Lung (tissue), 12 donors: ENCODE data around the gene NKAIN2. TPM values are rescaled to one million over a fixed set of nuclear protein-coding genes. Genes with fewer than 3 reads are reported as not detected.

Experiments
- ATAC-seq: fragments of 200-7000 bp; cut with Tn5 transposase; one replicate; pipeline ENCODE4 v1.9.1; 2020; ENCODE audit warnings: moderate number of reproducible peaks; ENCODE audit not compliant: insufficient read depth, low FRiP score
- DNase-seq, 3 donors: peaks; one replicate each; pipeline ENCODE4 v3.0.0-alpha.2; 2013 to 2017
- H3K27ac ChIP-seq, 2 donors: one replicate each; pipeline ENCODE4 v1.5.1; 2013; ENCODE audit warnings: mild to moderate bottlenecking in 2 of 2, moderate library complexity in 2 of 2, control low read depth in 1 of 2, inconsistent platforms in 1 of 2, low read depth in 1 of 2, low read length in 1 of 2
- H3K27me3 ChIP-seq, 3 donors: one replicate each; pipeline ENCODE4 v1.5.1; 2013; ENCODE audit warnings: low read length in 2 of 3; ENCODE audit not compliant: control insufficient read depth in 3 of 3, insufficient read depth in 3 of 3
- H3K36me3 ChIP-seq, 4 donors: one replicate each; pipeline ENCODE4 v1.5.1; 2013; ENCODE audit warnings: low read length in 4 of 4, mild to moderate bottlenecking in 1 of 4, moderate library complexity in 1 of 4; ENCODE audit not compliant: control insufficient read depth in 4 of 4, insufficient read depth in 4 of 4
- H3K4me1 ChIP-seq, 5 donors: one replicate each; pipeline ENCODE4 v1.5.1; 2013; ENCODE audit warnings: low read length in 5 of 5, mild to moderate bottlenecking in 2 of 5, moderate library complexity in 1 of 5; ENCODE audit not compliant: control insufficient read depth in 5 of 5, insufficient read depth in 5 of 5
- H3K4me3 ChIP-seq: one replicate; pipeline ENCODE4 v1.5.1; 2013; ENCODE audit warnings: mild to moderate bottlenecking, control low read depth, moderate library complexity
- H3K9ac ChIP-seq, 2 donors: one replicate each; pipeline ENCODE4 v1.5.1; 2013; ENCODE audit warnings: low read length in 2 of 2, control low read depth in 1 of 2; ENCODE audit not compliant: insufficient read depth in 1 of 2
- H3K9me3 ChIP-seq, 4 donors: one replicate each; pipeline ENCODE4 v1.5.1; 2013; ENCODE audit warnings: low read length in 3 of 4, mild to moderate bottlenecking in 1 of 4, moderate library complexity in 1 of 4; ENCODE audit not compliant: control insufficient read depth in 4 of 4, insufficient read depth in 3 of 4
- CTCF ChIP-seq: IDR thresholded peaks from 2 replicates; pipeline ENCODE4 v1.5.1; 2012; ENCODE audit warnings: mild to moderate bottlenecking; ENCODE audit errors: control extremely low read depth, extremely low read depth
- WGBS, 2 donors: extraction: QIAGEN DNeasy Blood & Tissue Kit; methylation state at CpG; one replicate each; pipeline ENCODE4 v1.1.7; 2013; 5-methylcytosine and 5-hydroxymethylcytosine counted together
- polyA plus RNA-seq, 2 donors: library from polyadenylated mRNA; stranded (reverse); fragments of 200-250 nt; gene quantifications; one replicate each; pipeline ENCODE4 v1.2.1, GENCODE V29; 2013
- total RNA-seq, 2 donors: library from RNA; depleted of rRNA in 1 of 2; stranded (reverse); fragments of >200 nt in 1 of 2; gene quantifications; one replicate each; pipeline ENCODE4 v1.2.1, GENCODE V29; 2014 to 2021
- donor health status: control.
- donor health status: control.
- donor health status: Bipolar disorder and iron deficiency.
- donor health status: healthy.
- donor health status: DM: yes; HTN: yes; CAD: no.

Gene NKAIN2
- total and polyA plus RNA-seq, 4 donors: 0.01 to 4.4 TPM; not detected in 2

GRCh38 chr6:124199286-124199685, 395.6 kb downstream of the NKAIN2 start:
- Histone ChIP-seq H3K4me3 (no peak overlapping the region), H3K9ac (no peak overlapping the region), H3K9me3 (no peaks in the 10 kb centered on the region), H3K36me3 (no peaks in the 10 kb centered on the region), H3K27ac (no peak overlapping the region), H3K4me1 (peaks cover 0 to 17% (median 0%) of the 10 kb centered on the region in 5 donors), H3K27me3 (no peaks in the 10 kb centered on the region)
- no peak for ATAC-seq
- 39 to 62% methylated on average over 3 of the region's 3 CpGs for WGBS, 2 donors
- TF ChIP-seq CTCF: no peak
- peak in 2 of 3 donors; percentile 42 to 51 for DNase-seq

- ATAC-seq (no peak), DNase-seq (no peak)
- H3K4me1 ChIP-seq: peaks cover 0 to 17% (median 0%) of the 10 kb centered on the region in 5 donors
- no peak overlapping the region for H3K9ac ChIP-seq
- H3K27ac ChIP-seq: no peak overlapping the region
- H3K36me3 ChIP-seq: no peaks in the 10 kb centered on the region
- no peak for TF ChIP-seq CTCF
- WGBS, 2 donors: 91 to 92% methylated on average over 4 of the region's 4 CpGs
- H3K27me3 ChIP-seq: no peaks in the 10 kb centered on the region
- no peak overlapping the region for H3K4me3 ChIP-seq
- no peaks in the 10 kb centered on the region for H3K9me3 ChIP-seq
Measured at GRCh38 chr6:124200661-124201060, 397.0 kb downstream of the NKAIN2 start.

GRCh38 chr6:124203101-124203811, 399.6 kb downstream of the NKAIN2 start:
- Histone ChIP-seq H3K27ac (no peak overlapping the region), H3K4me3 (no peak overlapping the region), H3K4me1 (peaks cover 0 to 16% (median 0%) of the 10 kb centered on the region in 5 donors), H3K9me3 (no peaks in the 10 kb centered on the region), H3K27me3 (no peaks in the 10 kb centered on the region), H3K9ac (no peak overlapping the region), H3K36me3 (no peaks in the 10 kb centered on the region)
- no peak for TF ChIP-seq CTCF
- DNase-seq: no peak
- 77 to 87% methylated on average over 2 of the region's 2 CpGs for WGBS, 2 donors
- no peak for ATAC-seq

- H3K27me3 ChIP-seq: no peaks in the 10 kb centered on the region
- ATAC-seq: no peak
- H3K9ac ChIP-seq: no peak overlapping the region
- no peak for DNase-seq
- no peak overlapping the region for H3K4me3 ChIP-seq
- WGBS, 2 donors: 45 to 68% methylated on average over 2 of the region's 2 CpGs
- peaks cover 0 to 10% (median 0%) of the 10 kb centered on the region in 5 donors for H3K4me1 ChIP-seq
- no peaks in the 10 kb centered on the region for H3K36me3 ChIP-seq
- no peaks in the 10 kb centered on the region for H3K9me3 ChIP-seq
- no peak overlapping the region for H3K27ac ChIP-seq
- TF ChIP-seq CTCF: no peak
Measured at GRCh38 chr6:124203812-124204167, 400.1 kb downstream of the NKAIN2 start.
